CD14-positive monocyte (primary cell): ENCODE results near the gene SMTN. TPM values are rescaled to one million over a fixed set of nuclear protein-coding genes. Genes with fewer than 3 reads are reported as not detected.
A peak's percentile ranks its signal among the peaks of the same experiment; 100 is the strongest.

Source experiments
- DNase-seq, 3 donors: peaks; one replicate each; pipeline ENCODE4 v3.0.0-alpha.2; 2011 to 2022
- H2AFZ ChIP-seq: 2 replicates; pipeline ENCODE4 v1.6.0; 2012; ENCODE audit warnings: mild to moderate bottlenecking, low read depth, low read length, inconsistent platforms; ENCODE audit not compliant: insufficient read depth, poor library complexity, severe bottlenecking
- H3K27ac ChIP-seq, 2 donors: 1 replicate in 1 of 2; 2 replicates in 1 of 2; pipeline ENCODE4 v1.5.1; 2012 to 2013; ENCODE audit warnings: low read length in 2 of 2, control low read depth in 1 of 2, inconsistent platforms in 1 of 2, low read depth in 1 of 2, mild to moderate bottlenecking in 1 of 2
- H3K27me3 ChIP-seq, 2 donors: one replicate each; pipeline versions ENCODE4 v1.6.0 to v1.6.1; 2011 to 2013; ENCODE audit warnings: low read length in 2 of 2; ENCODE audit not compliant: control insufficient read depth in 2 of 2, insufficient read depth in 2 of 2
- H3K36me3 ChIP-seq, 2 donors: replicated peaks in 1 of 2; 1 replicate in 1 of 2; 2 replicates in 1 of 2; pipeline versions ENCODE4 v1.5.1 to v1.6.1; 2012 to 2013; ENCODE audit warnings: low read length in 2 of 2, control low read depth in 1 of 2, inconsistent platforms in 1 of 2, mild to moderate bottlenecking in 1 of 2; ENCODE audit not compliant: insufficient read depth in 2 of 2, control insufficient read depth in 1 of 2
- H3K4me1 ChIP-seq, 2 donors: 1 replicate in 1 of 2; 2 replicates in 1 of 2; pipeline versions ENCODE4 v1.5.1 to v1.6.1; 2012 to 2013; ENCODE audit warnings: low read length in 2 of 2, control low read depth in 1 of 2, inconsistent platforms in 1 of 2, mild to moderate bottlenecking in 1 of 2, moderate library complexity in 1 of 2; ENCODE audit not compliant: insufficient read depth in 2 of 2, control insufficient read depth in 1 of 2
- H3K4me2 ChIP-seq: replicated peaks from 2 replicates; pipeline ENCODE3; 2012; ENCODE audit warnings: low read length, moderate library complexity, mild to moderate bottlenecking; ENCODE audit not compliant: poor library complexity, severe bottlenecking; ENCODE audit errors: extremely low read depth
- H3K4me3 ChIP-seq, 3 experiments: fragments of 200-600 bp in 1 of 3; sonication (generic) in 1 of 3; replicated peaks in 1 of 3; 1 replicate in 2 of 3; 2 replicates in 1 of 3; pipeline ENCODE4 v1.5.1; 2011 to 2013; ENCODE audit warnings: low read length in 3 of 3, mild to moderate bottlenecking in 3 of 3, control low read depth in 2 of 3, low read depth in 2 of 3, inconsistent platforms in 1 of 3, moderate library complexity in 1 of 3
- H3K79me2 ChIP-seq: 2 replicates; pipeline ENCODE4 v1.6.0; 2012; ENCODE audit warnings: mild to moderate bottlenecking, control low read depth, inconsistent platforms, low read length, moderate library complexity; ENCODE audit not compliant: insufficient read depth
- H3K9ac ChIP-seq: 2 replicates; pipeline ENCODE4 v1.6.0; 2017; ENCODE audit warnings: low read length, mild to moderate bottlenecking; ENCODE audit not compliant: insufficient read depth, poor library complexity, severe bottlenecking
- H3K9me3 ChIP-seq, 2 donors: replicated peaks in 1 of 2; 1 replicate in 1 of 2; 2 replicates in 1 of 2; pipeline versions ENCODE4 v1.5.1 to v1.6.1; 2012 to 2013; ENCODE audit warnings: low read length in 2 of 2, control low read depth in 1 of 2; ENCODE audit not compliant: control insufficient read depth in 1 of 2, insufficient read depth in 1 of 2
- H4K20me1 ChIP-seq: 2 replicates; pipeline ENCODE4 v1.6.0; 2012; ENCODE audit warnings: mild to moderate bottlenecking, low read length, control low read depth, moderate library complexity; ENCODE audit not compliant: insufficient read depth
- H3K27ac Mint-ChIP-seq, 7 donors: one replicate each; pipeline ENCODE4 v1.8.0; 2020; ENCODE audit warnings: mild to moderate bottlenecking in 7 of 7, mixed read lengths in 7 of 7, moderate library complexity in 6 of 7, inconsistent platforms in 2 of 7
- H3K27me3 Mint-ChIP-seq, 3 donors: one replicate each; pipeline ENCODE4 v1.8.0; 2021 to 2022; ENCODE audit warnings: low read depth in 3 of 3, mild to moderate bottlenecking in 3 of 3, mixed read lengths in 3 of 3, moderate library complexity in 3 of 3, inconsistent platforms in 1 of 3
- H3K36me3 Mint-ChIP-seq, 2 donors: one replicate each; pipeline ENCODE4 v1.8.0; 2020; ENCODE audit warnings: mixed read lengths in 2 of 2, inconsistent platforms in 1 of 2, mild to moderate bottlenecking in 1 of 2
- H3K4me1 Mint-ChIP-seq: one replicate; pipeline ENCODE4 v1.8.0; 2020; ENCODE audit warnings: mild to moderate bottlenecking, mixed read lengths
- H3K4me3 Mint-ChIP-seq, 2 donors: one replicate each; pipeline ENCODE4 v1.8.0; 2020; ENCODE audit warnings: mild to moderate bottlenecking in 2 of 2, mixed read lengths in 2 of 2, moderate library complexity in 1 of 2
- H3K9me3 Mint-ChIP-seq, 7 donors: one replicate each; pipeline ENCODE4 v1.8.0; 2020 to 2022; ENCODE audit warnings: mixed read lengths in 7 of 7, mild to moderate bottlenecking in 6 of 7, moderate library complexity in 6 of 7, inconsistent platforms in 2 of 7
- WGBS: methylation state at CpG from one replicate; pipeline ENCODE4 v1.1.5; 2013; ENCODE audit warnings: missing lambda C conversion rate; ENCODE audit not compliant: insufficient coverage; 5-methylcytosine and 5-hydroxymethylcytosine counted together
- intact Hi-C, 2 donors: fragments of 100-400 bp; cut with micrococcal nuclease; formaldehyde crosslinking; loops; one replicate each; pipeline versions ENCODE4 v1.15.0 to v1.15.1; 2023
- polyA plus RNA-seq, 3 donors: library from polyadenylated mRNA; depleted of rRNA in 1 of 3; unstranded in 2 of 3; stranded (reverse) in 1 of 3; fragments of 300-500 nt in 2 of 3; fragments of >200 nt in 1 of 3; fragmentation: Illumina TruSeq in 2 of 3; gene quantifications; 1 replicate in 2 of 3; 2 replicates in 1 of 3; pipeline ENCODE4 v1.2.3, GENCODE V29; 2012 to 2021
- TF ChIP-seq, protein P1 (sequence below): fragments of 200-600 bp; IDR thresholded peaks from one replicate; pipeline ENCODE4 v1.8.0; 2022; ENCODE audit warnings: antibody characterized with exemption, mild to moderate bottlenecking

SMTN gene
- polyA plus RNA-seq, 3 donors = 0.87 to 13.3 (median 0.88) TPM

DNA sequence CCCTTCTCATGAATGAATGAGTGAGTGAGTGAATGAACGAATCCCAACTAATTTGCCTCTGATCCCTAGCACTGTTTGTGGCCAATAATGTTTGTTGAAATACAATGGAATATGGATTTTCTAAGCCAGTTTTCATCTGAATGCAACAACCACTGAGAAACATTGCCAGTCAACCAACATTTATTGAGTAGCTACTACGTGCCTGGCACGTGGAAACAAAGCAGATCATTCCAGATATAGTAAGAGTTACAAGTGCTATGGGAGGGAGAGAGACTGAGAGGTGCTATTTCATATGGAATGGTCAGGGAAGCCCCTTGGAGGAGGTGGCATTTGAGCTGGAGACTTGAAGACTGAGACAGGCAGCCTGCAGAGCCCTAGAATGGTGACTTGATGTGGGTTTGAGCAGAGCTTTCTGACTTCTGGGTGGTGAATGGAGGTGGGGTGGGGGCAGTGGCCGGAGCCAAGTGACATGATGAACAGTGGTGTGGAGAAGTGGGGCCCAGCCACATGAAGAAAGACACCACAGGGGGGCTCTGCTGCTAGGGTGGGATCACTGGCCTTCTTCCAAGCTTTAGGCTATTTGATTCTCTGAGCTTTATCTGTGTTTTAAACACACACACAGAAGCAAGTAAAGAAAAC is 35.1 kb upstream of the SMTN start:
- H3K27ac ChIP-seq = no peak overlapping the region
- H3K4me1 Mint-ChIP-seq = no peaks in the 10 kb centered on the region
- 83% methylated on average over 1 of the region's 4 CpGs for WGBS

GRCh38 chr22:31046539-31047226 is 34.4 kb upstream of the SMTN start:
- Histone ChIP-seq H3K9me3 (no peaks in the 10 kb centered on the region), H4K20me1 (no peaks in the 10 kb centered on the region), H3K79me2 (no peaks in the 10 kb centered on the region), H3K9ac (no peak overlapping the region), H2AFZ (peak overlapping the region; percentile 32), H3K27me3 (no peaks in the 10 kb centered on the region), H3K4me1 (no peaks in the 10 kb centered on the region), H3K4me2 (no peak overlapping the region), H3K27ac (no peak overlapping the region), H3K36me3 (no peaks in the 10 kb centered on the region), H3K4me3 (no peak overlapping the region)
- DNase-seq = no peak
- Mint-ChIP-seq H3K4me3 (no peak overlapping the region), H3K27ac (no peak overlapping the region), H3K9me3 (peaks cover 1 to 4% (median 3%) of the 10 kb centered on the region in 7 donors), H3K4me1 (no peaks in the 10 kb centered on the region), H3K36me3 (no peaks in the 10 kb centered on the region), H3K27me3 (peaks cover 3 to 8% (median 6%) of the 10 kb centered on the region in 3 donors)
- intact Hi-C loops = no loop called here
- 68% methylated on average over 9 of the region's 11 CpGs for WGBS
- TF ChIP-seq, protein P1, sequence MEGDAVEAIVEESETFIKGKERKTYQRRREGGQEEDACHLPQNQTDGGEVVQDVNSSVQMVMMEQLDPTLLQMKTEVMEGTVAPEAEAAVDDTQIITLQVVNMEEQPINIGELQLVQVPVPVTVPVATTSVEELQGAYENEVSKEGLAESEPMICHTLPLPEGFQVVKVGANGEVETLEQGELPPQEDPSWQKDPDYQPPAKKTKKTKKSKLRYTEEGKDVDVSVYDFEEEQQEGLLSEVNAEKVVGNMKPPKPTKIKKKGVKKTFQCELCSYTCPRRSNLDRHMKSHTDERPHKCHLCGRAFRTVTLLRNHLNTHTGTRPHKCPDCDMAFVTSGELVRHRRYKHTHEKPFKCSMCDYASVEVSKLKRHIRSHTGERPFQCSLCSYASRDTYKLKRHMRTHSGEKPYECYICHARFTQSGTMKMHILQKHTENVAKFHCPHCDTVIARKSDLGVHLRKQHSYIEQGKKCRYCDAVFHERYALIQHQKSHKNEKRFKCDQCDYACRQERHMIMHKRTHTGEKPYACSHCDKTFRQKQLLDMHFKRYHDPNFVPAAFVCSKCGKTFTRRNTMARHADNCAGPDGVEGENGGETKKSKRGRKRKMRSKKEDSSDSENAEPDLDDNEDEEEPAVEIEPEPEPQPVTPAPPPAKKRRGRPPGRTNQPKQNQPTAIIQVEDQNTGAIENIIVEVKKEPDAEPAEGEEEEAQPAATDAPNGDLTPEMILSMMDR = no peak

More for the DNA sequence above, 35.1 kb upstream of the SMTN start:
- H3K4me3 ChIP-seq = no peak overlapping the region
- H3K9ac ChIP-seq = no peak overlapping the region
- Mint-ChIP-seq H3K27me3 (peaks cover 3 to 6% (median 5%) of the 10 kb centered on the region in 3 donors), H3K4me3 (no peak overlapping the region), H3K9me3 (peaks cover 1 to 4% (median 3%) of the 10 kb centered on the region in 7 donors), H3K27ac (no peak overlapping the region), H3K36me3 (no peaks in the 10 kb centered on the region)
- no peak for DNase-seq
- no peaks in the 10 kb centered on the region for H4K20me1 ChIP-seq
- no peak overlapping the region for H3K4me2 ChIP-seq
- H2AFZ ChIP-seq = no peak overlapping the region
- H3K79me2 ChIP-seq = no peaks in the 10 kb centered on the region
- H3K27me3 ChIP-seq = no peaks in the 10 kb centered on the region
- H3K36me3 ChIP-seq = no peaks in the 10 kb centered on the region
- TF ChIP-seq, protein P1 = no peak
- no peaks in the 10 kb centered on the region for H3K9me3 ChIP-seq
- no peaks in the 10 kb centered on the region for H3K4me1 ChIP-seq
- intact Hi-C loops = no loop called here
